Keratinocyte (primary cell): Measurements from ENCODE around the gene NT5DC3.

Experiments used
- EZH2 ChIP-seq: IDR thresholded peaks from one replicate; pipeline ENCODE4 v1.6.1; 2012; ENCODE audit warnings: inconsistent platforms, mild to moderate bottlenecking, low read length, moderate library complexity
- TF ChIP-seq, protein P1 (sequence below), 3 experiments: IDR thresholded peaks in 1 of 3; conservative IDR thresholded peaks in 1 of 3; optimal IDR thresholded peaks in 1 of 3; 2 replicates in 2 of 3; 3 replicates in 1 of 3; pipeline versions ENCODE3 to v1.5.1; 2011; ENCODE audit warnings: low read length in 3 of 3, mild to moderate bottlenecking in 3 of 3, moderate library complexity in 2 of 3, control low read depth in 1 of 3, inconsistent platforms in 1 of 3; ENCODE audit not compliant: insufficient read depth in 2 of 3; ENCODE audit errors: extremely low read depth in 1 of 3

DNA sequence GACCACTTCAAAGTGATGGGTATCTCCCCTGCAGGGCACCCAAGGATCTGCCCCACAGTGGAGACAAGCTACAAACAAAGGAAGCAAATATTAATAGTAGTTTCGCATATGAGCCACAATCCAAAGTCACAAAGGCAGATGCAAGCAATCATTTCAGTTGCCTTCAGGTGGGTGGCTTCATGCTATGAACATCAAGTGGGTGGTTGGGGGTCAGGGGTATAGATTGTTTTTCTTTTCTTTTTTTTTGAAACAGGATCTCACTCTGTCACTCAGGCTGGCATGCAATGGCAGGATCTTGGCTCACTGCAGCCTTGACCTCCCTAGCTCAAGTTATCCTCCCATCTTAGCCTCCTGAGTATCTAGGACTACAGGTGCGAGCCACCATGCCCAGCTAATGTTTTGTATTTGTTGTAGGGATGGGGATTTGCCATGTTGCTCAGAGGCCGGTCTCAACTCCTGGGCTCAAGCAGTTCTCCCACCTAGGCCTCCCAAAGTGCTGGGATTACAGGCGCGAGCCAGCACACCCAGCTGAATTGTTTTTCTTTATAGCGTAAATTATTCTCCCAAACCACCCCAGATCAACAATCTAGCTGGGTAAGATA, 13.4 kb upstream of the NT5DC3 start:
- TF ChIP-seq, protein P1, sequence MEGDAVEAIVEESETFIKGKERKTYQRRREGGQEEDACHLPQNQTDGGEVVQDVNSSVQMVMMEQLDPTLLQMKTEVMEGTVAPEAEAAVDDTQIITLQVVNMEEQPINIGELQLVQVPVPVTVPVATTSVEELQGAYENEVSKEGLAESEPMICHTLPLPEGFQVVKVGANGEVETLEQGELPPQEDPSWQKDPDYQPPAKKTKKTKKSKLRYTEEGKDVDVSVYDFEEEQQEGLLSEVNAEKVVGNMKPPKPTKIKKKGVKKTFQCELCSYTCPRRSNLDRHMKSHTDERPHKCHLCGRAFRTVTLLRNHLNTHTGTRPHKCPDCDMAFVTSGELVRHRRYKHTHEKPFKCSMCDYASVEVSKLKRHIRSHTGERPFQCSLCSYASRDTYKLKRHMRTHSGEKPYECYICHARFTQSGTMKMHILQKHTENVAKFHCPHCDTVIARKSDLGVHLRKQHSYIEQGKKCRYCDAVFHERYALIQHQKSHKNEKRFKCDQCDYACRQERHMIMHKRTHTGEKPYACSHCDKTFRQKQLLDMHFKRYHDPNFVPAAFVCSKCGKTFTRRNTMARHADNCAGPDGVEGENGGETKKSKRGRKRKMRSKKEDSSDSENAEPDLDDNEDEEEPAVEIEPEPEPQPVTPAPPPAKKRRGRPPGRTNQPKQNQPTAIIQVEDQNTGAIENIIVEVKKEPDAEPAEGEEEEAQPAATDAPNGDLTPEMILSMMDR (optimal IDR thresholded peaks at IDR 0.05 in 1 of 3, IDR thresholded peaks at IDR 0.05 in 1 of 3, conservative IDR thresholded peaks at IDR 0.05 in 1 of 3; ENCODE audit: extremely low read depth in 1 of 3, insufficient read depth in 2 of 3, low read length in 3 of 3) = no peak
- TF ChIP-seq EZH2 = no peak
